Gastrocnemius medialis (tissue), 4 donors: Measurements from ENCODE around the gene LRCH4. TPM values are rescaled to one million over a fixed set of nuclear protein-coding genes. Genes with fewer than 3 reads are reported as not detected.
"Not testable (repeated sequence)": the region's sequence is repeated elsewhere in the genome, so short reads cannot be mapped to it uniquely, and the experiment has no call there.

Source experiments
- ATAC-seq, 2 donors: fragments of 150-250 bp; one replicate each; pipeline ENCODE4 v1.9.1; 2016
- DNase-seq, 2 donors: peaks; one replicate each; pipeline ENCODE4 v3.0.0-alpha.2; 2019
- H3K27ac ChIP-seq, 4 donors: fragments of 200-600 bp; sonication (generic); 1 replicate in 1 of 4; 2 replicates in 3 of 4; pipeline ENCODE4 v1.5.1; 2016 to 2018; ENCODE audit warnings: mild to moderate bottlenecking in 2 of 4, moderate library complexity in 1 of 4
- H3K27me3 ChIP-seq, 3 donors: fragments of 200-600 bp; sonication (generic) in 2 of 3; 1 replicate in 1 of 3; 2 replicates in 2 of 3; pipeline versions ENCODE4 v1.5.1 to v1.6.0; 2016 to 2019; ENCODE audit warnings: mild to moderate bottlenecking in 1 of 3, moderate library complexity in 1 of 3
- H3K36me3 ChIP-seq, 2 donors: fragments of 200-600 bp; sonication (generic) in 1 of 2; one replicate each; pipeline ENCODE4 v1.5.1; 2017 to 2018
- H3K4me1 ChIP-seq, 2 donors: fragments of 200-600 bp; sonication (generic) in 1 of 2; one replicate each; pipeline ENCODE4 v1.5.1; 2016 to 2017; ENCODE audit warnings: mild to moderate bottlenecking in 2 of 2
- H3K4me3 ChIP-seq, 4 donors: fragments of 200-600 bp; sonication (generic) in 3 of 4; 1 replicate in 1 of 4; 2 replicates in 3 of 4; pipeline ENCODE4 v1.5.1; 2016 to 2019; ENCODE audit warnings: mild to moderate bottlenecking in 2 of 4
- H3K9me3 ChIP-seq, 3 donors: fragments of 200-600 bp; sonication (generic) in 2 of 3; 1 replicate in 1 of 3; 2 replicates in 2 of 3; pipeline ENCODE4 v1.5.1; 2016 to 2019
- CTCF ChIP-seq, 5 experiments: fragments of 450-650 bp in 3 of 5; fragments of 200-600 bp in 2 of 5; sonication (generic) in 2 of 5; IDR thresholded peaks in 4 of 5; conservative IDR thresholded peaks in 1 of 5; 1 replicate in 4 of 5; 2 replicates in 1 of 5; pipeline ENCODE4 v1.5.1; 2016 to 2019; ENCODE audit warnings: antibody characterized with exemption in 5 of 5, mild to moderate bottlenecking in 3 of 5, moderate library complexity in 3 of 5
- POLR2A ChIP-seq, 2 donors: fragments of 450-650 bp; IDR thresholded peaks; one replicate each; pipeline ENCODE4 v1.6.1; 2017; ENCODE audit warnings: antibody characterized with exemption in 2 of 2, mild to moderate bottlenecking in 2 of 2, moderate library complexity in 2 of 2
- in situ Hi-C, 4 donors: fragments of 200-750 bp; cut with MboI; loops; one replicate each; pipeline versions ENCODE4 v1.15.0 to v1.8.0; 2017; ENCODE audit warnings: low sequenced_read_pairs in 4 of 4
- intact Hi-C: fragments of 100-400 bp; cut with DNase I; formaldehyde crosslinking; loops from one replicate; pipeline ENCODE4 v1.15.1; 2023; ENCODE audit warnings: low total_unique reads
- total RNA-seq, 4 donors: library from RNA; depleted of rRNA; stranded (reverse); fragments of >200 nt; gene quantifications; one replicate each; pipeline versions ENCODE4 v1.1.0 to v1.2.3, GENCODE V29; 2016

Gene LRCH4
- total RNA-seq, 4 donors from 2014 or later, result 71.1 to 105 (median 89.0) TPM

GRCh38 chr7:100567751-100568175, 18.2 kb downstream of the LRCH4 start:
- intact Hi-C loops (no loop called here), in situ Hi-C loops (loop anchor here in 1 of 4 donors (25.0 kb wide), 1 partner anchor 105 kb away; the partner anchor contains the start of gene SPACDR)
- DNase-seq (no peak), ATAC-seq (no peak)
- H3K4me3 ChIP-seq, result no peak overlapping the region
- H3K27ac ChIP-seq, result no peak overlapping the region
- H3K9me3 ChIP-seq, result no peaks in the 10 kb centered on the region
- TF ChIP-seq POLR2A (IDR thresholded peaks at IDR 0.05) (no peak), CTCF (IDR thresholded peaks at IDR 0.05 in 4 of 5, conservative IDR thresholded peaks at IDR 0.05 in 1 of 5) (no peak)
- H3K4me1 ChIP-seq, result peaks cover 8 to 14% of the 10 kb centered on the region in 2 donors
- H3K36me3 ChIP-seq, result peaks cover 0 to 4% of the 10 kb centered on the region in 2 donors
- H3K27me3 ChIP-seq, result peaks cover 8 to 35% (median 10%) of the 10 kb centered on the region in 3 donors

GRCh38 chr7:100567031-100567730, 18.7 kb downstream of the LRCH4 start:
- intact Hi-C loops, result no loop called here
- Histone ChIP-seq H3K4me3 (no peak overlapping the region), H3K9me3 (no peaks in the 10 kb centered on the region), H3K27ac (no peak overlapping the region), H3K27me3 (peaks cover 8 to 29% (median 10%) of the 10 kb centered on the region in 3 donors), H3K4me1 (peaks cover 8 to 14% of the 10 kb centered on the region in 2 donors), H3K36me3 (no peaks in the 10 kb centered on the region)
- ATAC-seq, result no peak
- TF ChIP-seq POLR2A (IDR thresholded peaks at IDR 0.05) (no peak), CTCF (IDR thresholded peaks at IDR 0.05 in 4 of 5, conservative IDR thresholded peaks at IDR 0.05 in 1 of 5) (no peak)
- in situ Hi-C loops, result loop anchor here in 1 of 4 donors (25.0 kb wide), 1 partner anchor 105 kb away; the partner anchor contains the start of gene SPACDR
- DNase-seq, result no peak

- in situ Hi-C loops (loop anchor here in 1 of 4 donors (25.0 kb wide), 1 partner anchor 104 kb away; the partner anchor contains the start of gene SPACDR), intact Hi-C loops (no loop called here)
These were observed 19.9 kb downstream of the LRCH4 start for GRCh38 chr7:100566018-100566531.

GRCh38 chr7:100565133-100565571, 20.8 kb downstream of the LRCH4 start:
- no peak for TF ChIP-seq POLR2A (IDR thresholded peaks at IDR 0.05)
- no peak for TF ChIP-seq CTCF (IDR thresholded peaks at IDR 0.05 in 4 of 5, conservative IDR thresholded peaks at IDR 0.05 in 1 of 5)
- H3K27me3 ChIP-seq, result peaks cover 0 to 11% (median 1%) of the 10 kb centered on the region in 3 donors
- H3K4me3 ChIP-seq, result no peak overlapping the region
- no peak overlapping the region for H3K27ac ChIP-seq
- in situ Hi-C loops, result loop anchor here in 1 of 4 donors (25.0 kb wide), 1 partner anchor 103 kb away; the partner anchor contains the start of gene SPACDR
- H3K9me3 ChIP-seq, result no peaks in the 10 kb centered on the region
- DNase-seq (no peak), ATAC-seq (no peak)
- intact Hi-C loops, result loop anchor here (2.0 kb wide), 1 partner anchor 126 kb away; no protein-coding TSS in a partner anchor
- H3K4me1 ChIP-seq, result peaks cover 6 to 9% of the 10 kb centered on the region in 2 donors
- H3K36me3 ChIP-seq, result no peaks in the 10 kb centered on the region

More at GRCh38 chr7:100566018-100566531, 19.9 kb downstream of the LRCH4 start:
- Histone ChIP-seq H3K4me3 (no peak overlapping the region), H3K27me3 (peaks cover 4 to 20% (median 7%) of the 10 kb centered on the region in 3 donors), H3K27ac (no peak overlapping the region), H3K36me3 (no peaks in the 10 kb centered on the region), H3K9me3 (no peaks in the 10 kb centered on the region), H3K4me1 (peaks cover 8 to 14% of the 10 kb centered on the region in 2 donors)
- TF ChIP-seq POLR2A (IDR thresholded peaks at IDR 0.05) (no peak), CTCF (IDR thresholded peaks at IDR 0.05 in 4 of 5, conservative IDR thresholded peaks at IDR 0.05 in 1 of 5) (no peak)
- DNase-seq (no peak), ATAC-seq (no peak)

- H3K4me3 ChIP-seq, ATAC-seq, DNase-seq, H3K27ac ChIP-seq, H3K36me3 ChIP-seq, H3K4me1 ChIP-seq, H3K9me3 ChIP-seq, H3K27me3 ChIP-seq: not testable (repeated sequence)
- in situ Hi-C loops (loop anchor here in 1 of 4 donors (25.0 kb wide), 1 partner anchor 102 kb away; the partner anchor contains the start of gene SPACDR), intact Hi-C loops (loop anchor here (1.0 to 5.0 kb wide), 3 partner anchors 82 to 161 kb away; partner anchors contain the start of gene NYAP1)
These were observed 21.5 kb downstream of the LRCH4 start for GRCh38 chr7:100564405-100564804.
